Activated CD8-positive, alpha-beta memory T cell treated with anti-CD3 and anti-CD28 coated beads for 24 hours (primary cell): Measurements from ENCODE around the gene PBX1.

ENCODE experiments used
- DNase-seq: peaks from one replicate; pipeline ENCODE4 v3.0.0-alpha.2; 2020

Gene PBX1

DNA sequence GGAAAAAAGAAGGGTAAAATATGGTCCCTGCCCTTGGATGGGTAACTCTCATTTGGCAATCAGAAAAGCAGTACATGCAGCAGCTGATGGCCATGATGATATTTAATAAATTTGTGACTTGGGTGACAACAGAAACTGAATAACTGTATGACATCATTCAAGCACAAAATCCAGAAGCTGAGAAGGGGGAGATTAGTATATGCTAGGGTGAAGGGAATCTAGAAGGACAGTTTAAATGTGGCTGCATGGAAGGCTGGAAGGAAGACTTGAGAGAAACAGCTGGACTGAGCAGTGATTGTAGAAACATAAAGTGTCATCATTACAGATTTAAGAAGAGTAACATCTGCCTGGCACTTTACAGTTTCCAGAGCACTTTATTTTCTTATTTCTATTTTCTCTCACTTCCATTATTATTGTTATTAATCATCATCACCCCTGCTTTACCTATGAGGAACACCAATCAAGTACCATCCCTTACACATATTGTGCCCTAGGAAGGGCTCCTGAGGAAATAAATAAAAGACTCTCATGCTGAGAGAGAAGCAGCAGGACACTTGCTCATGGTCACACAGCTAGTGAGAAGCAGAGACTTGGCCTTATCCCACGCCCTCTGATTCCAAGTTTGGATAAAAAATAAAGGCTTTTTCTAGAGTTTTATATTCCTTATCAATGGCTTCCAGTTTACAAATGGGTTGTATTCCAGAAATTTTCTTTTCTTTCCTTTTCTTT, 207.2 kb downstream of the PBX1 start:
- no peak for DNase-seq

DNA sequence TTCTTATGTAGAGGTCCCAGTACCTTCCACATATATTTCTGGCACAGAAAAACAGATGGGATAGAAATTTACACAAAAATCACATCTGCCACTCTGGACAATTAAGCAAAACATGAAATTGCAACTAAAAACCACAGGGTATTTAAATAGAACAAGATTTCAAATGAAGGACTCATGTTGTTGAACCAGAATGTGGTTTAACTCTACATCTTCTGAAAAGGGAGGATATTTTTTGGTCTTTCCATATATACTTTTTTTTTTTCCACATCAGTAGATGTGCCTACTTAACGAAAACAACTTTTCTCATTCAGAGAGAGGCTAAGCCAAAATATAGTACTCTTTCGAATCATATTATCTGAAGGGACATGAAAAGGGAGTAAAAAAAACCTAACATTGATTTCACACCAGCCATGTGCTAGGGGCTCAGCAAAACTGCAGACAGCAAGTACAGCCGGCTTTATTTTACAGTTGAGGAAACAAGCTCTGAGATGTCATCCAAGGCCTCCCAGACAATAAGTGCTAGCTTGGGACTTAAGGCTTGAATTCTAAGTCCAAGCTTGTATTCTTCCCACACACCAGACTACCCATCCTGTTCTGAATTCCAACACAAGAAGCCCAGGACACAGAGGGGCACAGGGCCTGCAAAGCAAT, 208.9 kb downstream of the PBX1 start:
- no peak for DNase-seq

- no peak for DNase-seq
Measured at GRCh38 chr1:164768619-164769018, 209.6 kb downstream of the PBX1 start.

DNA sequence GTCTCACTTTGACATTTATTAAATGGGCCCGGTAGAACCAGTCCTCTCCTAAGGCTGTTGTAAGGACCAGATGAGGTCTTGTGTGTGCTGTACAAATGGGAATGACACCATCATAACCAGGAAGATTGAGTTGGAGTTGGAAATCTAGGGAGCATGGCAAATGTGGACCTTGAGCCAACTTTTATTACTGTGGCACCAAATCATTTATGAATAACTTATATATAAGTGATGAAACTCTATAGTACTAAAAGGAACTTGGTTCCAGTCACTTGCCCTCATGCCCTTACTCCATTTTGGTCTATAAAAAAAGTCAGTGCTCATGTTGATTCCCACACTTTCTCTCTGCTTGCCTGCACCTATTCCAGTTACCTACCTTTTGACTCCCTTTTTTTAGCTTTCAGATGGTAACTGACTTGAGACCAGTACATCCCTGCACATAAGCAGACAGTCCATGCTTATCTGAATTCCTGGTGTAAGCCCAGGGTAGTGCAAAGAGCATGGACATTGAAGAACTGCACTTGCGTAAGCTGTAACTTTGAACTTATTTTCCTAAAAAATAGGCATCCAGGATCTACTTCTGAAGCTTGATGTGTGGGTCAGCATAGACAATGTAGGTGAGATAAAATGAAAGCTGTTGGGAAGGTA, 210.6 kb downstream of the PBX1 start:
- DNase-seq: no peak

DNA sequence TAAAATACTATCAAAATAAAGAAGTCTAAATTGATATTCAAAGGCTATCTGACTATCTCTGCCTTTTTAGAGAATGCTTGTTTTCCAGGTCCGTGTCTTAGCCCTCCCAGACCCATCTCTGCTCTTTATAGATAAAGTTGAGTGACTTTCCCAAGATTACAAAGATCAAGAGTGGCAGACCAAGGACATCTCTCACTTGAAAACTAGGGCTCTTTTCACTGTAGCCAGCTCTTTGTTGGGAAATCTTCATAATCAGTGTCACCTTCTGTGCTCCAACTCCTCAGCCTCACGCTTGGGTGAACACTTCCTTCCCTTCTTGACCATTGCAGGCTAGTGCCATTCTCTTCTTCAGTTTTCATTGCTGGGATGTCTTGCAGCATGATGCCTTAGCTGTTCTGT, 211.1 kb downstream of the PBX1 start:
- no peak for DNase-seq

DNA sequence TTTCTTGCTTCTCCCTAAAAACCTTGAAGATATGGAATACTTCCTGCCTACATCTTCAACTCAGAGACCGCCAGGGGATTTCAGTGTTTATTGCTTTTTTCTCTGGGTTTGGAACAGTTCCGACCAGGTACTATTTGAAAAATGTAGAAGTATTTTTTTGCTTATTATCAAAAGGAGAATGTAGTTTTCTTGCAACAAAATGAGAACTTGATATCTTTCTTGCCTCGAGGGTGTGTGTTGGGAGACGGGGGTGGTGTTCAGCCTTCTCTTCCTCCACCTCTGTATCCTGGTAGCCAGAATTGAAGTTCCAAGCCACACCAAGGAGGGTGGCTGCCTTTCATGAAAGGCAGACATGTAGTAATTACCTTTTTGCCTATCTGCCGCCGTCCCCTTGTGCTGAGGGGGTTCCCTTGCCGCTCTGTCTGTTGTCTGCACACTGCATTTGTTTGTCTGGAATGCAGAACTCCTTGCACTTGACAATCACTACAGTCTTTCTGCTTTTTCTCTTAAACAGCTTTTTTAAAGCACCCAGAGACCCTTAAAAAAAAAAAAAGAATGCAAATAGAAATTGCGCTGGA, 212.1 kb downstream of the PBX1 start:
- no peak for DNase-seq

DNA sequence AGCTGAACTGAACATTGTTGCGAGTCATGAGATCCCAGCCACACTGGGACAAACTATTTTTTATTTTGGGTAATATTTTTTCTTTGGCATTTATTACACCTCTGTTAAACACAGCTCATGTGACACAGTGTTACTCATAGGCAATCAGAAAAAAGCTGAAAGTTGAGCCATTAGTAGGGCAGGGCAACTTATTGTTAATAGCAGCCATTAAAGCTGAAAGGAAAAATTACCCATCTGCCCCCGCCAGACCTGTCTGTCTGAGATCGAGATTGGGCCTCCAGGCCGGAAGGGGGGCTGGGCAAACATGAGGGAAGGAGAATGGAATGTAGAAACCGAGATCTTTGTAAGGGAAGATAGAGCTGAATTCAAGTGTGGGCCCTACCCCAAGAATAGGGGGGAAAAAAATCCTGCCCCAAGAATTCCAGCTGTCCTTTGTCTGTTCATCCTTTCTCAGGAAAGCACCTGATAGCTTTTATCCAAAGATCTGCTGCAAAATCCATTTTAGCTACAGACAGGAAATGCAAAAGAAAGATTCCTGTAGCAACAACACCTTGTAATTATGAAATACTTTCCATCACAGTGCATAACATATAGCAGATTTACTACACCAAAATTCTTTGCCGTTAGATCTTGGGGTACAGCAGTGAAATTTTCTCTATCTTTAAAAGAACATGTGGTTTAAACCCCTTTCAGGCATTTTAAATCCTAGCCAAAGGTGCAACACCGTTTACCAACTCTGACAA, 212.8 kb downstream of the PBX1 start:
- no peak for DNase-seq

DNA sequence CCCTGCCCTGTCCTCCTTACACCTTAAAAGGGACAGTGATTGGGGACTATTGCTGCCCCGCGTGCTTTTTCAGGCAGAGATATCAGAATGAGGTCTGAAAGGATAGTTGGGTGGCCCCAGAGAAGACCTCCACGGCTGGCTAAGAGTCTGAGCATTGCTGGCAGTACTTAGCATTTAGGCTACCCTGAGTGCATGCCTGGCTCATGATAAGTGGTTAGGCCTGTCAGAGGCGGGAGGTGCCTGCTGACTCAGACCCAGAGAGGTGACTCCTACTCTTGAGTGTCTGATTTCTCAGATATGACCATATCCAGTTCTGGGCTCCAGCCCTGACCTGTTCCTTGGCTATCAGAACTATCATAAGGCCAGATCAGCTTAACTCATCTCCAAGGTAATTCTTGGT, 213.7 kb downstream of the PBX1 start:
- DNase-seq: no peak

DNA sequence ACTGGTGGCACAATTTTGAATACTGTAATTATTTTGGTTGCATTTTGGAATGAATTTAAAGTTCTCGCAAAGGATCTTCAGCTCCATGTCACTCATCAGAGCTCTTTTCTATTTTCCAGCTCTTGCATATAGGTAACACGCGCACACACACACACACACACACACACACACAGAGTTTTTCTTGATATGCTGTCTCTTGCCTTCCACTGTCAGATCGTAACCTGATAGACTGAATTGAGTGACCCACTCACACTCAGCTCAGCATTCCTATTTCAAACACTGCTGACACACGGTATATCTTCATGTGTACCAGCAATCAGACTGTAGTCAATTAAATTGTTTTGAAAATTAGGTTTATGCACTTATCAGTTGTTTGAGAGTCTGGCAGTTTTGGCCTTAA, 214.1 kb downstream of the PBX1 start:
- DNase-seq: no peak

DNA sequence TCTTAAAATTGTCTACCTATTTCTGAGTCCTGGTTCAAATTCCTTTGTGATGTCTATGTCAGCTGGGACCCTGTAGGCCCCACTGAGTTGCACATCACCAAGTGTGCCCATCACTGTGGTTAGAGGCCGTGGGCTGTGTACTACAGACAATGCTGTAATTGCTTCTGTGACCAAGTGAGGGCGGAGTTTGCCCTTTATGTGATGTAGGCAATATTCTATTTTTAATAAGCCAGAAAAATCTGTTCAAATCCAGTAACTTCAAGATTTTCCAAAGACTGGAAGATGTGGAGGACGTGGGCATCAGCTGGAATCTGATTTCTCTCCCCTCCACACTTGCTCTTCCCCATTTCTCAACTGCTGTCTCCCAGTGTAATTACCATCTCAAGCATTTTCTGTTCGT, 215.4 kb downstream of the PBX1 start:
- DNase-seq: no peak

DNA sequence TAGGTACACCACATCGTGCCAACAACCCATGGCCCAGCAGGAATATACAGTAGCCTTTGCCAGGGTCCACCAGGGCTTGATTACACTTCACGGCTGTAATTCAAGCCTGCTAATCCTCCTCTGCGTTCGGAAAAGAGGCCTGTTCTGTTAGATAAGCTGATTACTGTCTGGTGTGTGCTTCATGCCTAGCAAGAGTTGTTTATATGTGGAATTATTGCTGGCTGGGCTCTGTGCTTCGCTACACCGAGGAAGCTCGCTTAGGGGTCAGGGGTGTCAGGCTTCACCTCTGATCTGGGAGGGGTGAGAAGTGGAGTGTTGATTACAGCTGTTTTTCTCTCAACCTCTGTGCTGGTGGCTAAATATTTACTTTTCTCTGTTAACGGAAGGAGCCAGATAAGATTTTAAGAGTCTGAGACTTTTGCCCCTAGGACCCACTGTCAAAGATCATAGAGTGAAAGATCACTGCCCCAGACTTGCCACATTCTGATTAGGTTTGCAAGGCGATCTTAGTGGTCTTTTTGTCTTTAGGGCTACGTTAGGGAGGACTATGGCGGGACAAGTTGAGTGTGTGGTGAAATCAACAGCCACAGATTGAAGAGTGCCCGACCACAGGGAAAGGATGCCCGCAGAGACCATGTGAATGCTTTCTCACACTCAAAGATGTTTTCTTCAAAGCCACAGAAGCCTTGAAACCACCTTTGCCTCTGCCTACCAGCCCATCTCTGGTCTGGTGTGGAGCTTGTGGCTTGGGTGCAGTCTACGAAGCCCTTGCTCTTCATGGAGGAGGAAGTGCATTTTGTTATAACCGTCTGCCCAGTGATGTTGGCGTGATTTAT, 216.1 kb downstream of the PBX1 start:
- no peak for DNase-seq

DNA sequence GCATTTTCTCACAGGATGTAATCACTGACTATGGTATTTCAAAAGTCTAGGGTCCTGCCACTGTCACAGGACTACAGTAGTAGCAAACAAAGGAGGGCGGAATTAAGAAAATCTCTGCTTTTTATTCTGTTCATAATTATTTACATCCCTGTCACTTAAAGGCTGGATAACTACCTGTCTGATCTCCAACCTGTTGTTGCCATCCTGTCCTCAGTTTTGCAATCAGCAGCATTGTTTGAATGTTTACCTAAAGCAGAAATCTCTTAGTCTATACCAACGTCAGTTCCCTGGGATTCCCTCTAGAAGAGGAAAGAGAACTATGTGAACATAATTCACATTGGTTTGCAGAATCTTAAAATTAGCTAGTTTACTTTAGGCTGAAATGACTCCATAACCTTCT, 218.5 kb downstream of the PBX1 start:
- DNase-seq: no peak

DNA sequence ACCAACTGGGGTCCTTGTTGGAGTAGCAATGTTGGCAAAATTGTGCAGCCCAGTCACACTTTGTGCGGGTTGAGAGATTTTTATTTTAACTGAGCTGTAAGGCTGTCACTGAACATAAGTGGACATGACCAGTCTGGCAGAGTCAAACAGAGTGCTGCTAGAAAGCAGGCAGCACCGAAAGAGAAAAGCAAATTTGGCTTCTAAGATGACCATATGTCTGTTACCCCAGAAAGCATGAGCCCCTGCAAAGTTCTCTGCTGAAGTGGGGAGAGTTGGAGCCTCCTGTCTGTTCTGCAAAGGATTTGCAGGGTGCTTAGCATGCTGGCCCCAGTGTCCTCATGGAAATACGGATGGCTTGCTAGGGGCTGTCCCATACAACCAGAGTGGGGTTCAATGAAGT, 220.4 kb downstream of the PBX1 start:
- no peak for DNase-seq

- no peak for DNase-seq
Measured at GRCh38 chr1:164780111-164780812, 221.3 kb downstream of the PBX1 start.

DNA sequence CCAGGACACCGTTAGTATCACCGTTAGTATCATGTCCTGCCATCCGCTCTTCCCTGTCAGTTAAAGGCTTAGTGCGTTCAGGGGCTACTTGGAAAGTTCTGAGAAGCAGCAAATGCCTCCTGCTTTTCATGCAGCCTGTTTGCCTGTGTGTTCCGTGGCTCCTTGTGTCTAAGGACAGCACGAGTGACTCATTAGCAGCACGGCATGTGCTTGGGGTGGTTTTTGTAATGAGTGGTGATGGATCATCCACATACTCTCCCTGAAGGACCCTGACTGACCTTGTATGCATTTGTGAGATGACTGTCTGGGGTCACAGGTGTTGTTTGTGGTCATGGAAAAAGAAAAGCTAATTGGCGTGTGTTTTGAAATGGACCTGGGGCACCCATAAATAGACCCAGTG, 221.9 kb downstream of the PBX1 start:
- no peak for DNase-seq

DNA sequence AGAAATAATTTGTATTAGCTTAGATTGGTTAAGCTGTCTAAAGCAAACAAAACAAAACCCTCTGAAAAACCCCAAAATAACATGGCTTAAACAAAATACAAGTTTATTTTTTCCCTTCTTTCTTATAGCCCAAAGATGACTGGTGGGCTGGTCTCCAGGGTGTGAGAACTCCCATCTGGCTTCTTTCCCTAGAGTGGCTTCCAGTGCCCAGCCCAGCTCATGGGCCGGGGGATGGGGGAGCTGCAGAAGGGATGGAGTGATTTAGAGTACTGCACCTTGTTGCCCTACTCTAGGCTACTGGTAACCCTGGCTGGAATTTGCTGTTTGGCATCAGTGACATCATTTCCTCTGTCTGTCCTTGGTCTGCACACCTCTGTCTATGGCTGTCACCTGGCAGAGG, 223.0 kb downstream of the PBX1 start:
- no peak for DNase-seq

- DNase-seq: no peak
Measured at GRCh38 chr1:164783778-164784555, 225.0 kb downstream of the PBX1 start.

- DNase-seq: no peak
Measured at GRCh38 chr1:164784960-164785359, 226.0 kb downstream of the PBX1 start.

DNA sequence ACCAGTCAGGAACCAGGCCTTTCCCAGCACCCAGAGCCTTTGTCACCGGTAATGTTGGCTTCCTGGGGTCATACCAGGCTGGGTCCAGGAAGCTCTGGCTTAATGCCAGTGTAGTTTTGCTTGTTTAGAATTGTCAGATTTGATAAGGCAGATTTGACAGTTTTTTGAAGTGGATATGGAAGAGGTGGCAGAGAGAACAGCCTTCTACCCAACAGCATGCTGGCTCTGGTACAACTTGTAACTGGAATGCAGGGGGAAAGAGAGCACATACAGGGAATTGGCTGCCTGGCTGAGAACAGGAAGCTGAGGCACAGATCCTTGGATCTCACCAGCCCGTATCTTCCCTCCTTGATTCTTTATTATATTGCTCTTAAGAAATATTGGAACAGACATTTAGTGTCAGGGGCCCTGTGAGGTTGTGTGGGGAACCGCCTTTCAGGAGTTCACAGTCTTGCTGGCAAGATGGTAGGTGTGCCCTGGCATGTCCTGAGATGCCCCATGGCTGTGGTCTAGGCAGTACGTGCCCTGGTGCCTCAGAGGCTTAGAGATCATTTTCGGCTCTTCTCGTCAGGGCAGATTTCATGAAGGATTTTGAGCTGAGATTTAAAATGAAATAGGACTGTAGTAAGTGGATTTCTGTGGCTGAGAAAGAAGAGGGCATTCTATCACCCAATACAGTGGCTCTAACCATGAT, 227.0 kb downstream of the PBX1 start:
- no peak for DNase-seq
